ENCODE measurements around the gene CKS1B.

The CKS1B gene

DNA sequence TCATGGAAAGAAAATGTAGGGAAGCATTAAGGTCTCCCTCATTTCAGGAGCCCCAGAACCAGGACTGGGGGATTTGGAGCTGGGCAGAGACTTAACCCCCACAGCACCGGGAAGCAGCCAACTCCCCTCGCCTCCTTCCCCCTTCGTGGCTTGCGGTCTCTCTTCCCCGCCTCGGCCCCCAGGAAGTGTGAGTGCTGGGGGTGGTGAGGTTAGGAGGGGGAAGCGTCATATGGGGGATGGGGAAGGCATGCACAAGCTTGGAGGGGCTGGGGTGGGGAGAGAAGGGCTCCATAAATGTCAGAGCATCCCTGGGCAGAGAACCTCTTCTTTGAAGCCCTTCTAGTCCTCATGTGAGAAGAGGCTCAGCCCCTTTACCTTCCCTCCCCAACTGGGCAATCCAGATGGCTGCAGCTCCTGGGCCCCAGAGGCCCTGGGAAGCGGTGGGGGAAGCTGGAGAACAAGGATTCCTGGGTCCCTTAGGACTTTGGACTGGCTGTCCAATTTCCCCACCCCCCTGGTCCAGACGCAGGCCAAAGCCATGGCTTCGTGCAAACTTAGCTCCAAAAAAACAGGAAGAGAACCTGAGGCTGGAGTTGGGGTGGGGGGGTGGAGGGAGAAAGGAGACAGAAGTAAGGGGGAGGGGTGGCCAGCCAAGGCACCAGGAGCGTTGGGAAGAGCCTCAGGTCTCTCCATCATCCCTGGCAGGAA, 35.9 kb downstream of the CKS1B start:
- TF ChIP-seq CTCF (IDR thresholded peaks at IDR 0.05; ENCODE audit: borderline replicate concordance, control extremely low read depth, extremely low read depth, insufficient read depth, missing control alignments), result no peak
- DNase-seq (ENCODE audit: low spot score), result no peak
- in situ Hi-C loops (cut with MboI; ENCODE audit: low sequenced_read_pairs, unreplicated experiment), result no loop called here

DNA sequence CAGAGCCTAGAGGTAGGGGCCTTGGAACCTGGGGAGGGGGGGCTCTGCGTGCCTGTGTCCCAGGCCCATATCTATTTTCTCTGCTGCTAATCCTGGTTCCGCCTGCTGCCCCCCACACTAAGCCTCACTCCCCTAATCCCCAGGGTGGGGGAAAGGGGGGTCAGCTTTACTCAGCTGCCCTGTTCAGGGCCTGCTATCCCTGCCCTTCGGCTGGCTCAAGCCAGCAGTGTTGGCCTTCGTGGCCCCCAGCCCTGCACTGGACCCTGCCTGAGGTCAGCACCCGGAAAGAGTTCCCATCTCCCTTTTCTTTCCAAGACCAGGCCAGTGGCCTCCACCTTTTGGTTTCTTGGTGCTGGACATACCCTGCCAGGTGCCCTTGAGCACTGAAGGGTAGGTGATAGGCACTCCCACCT, 36.5 kb downstream of the CKS1B start:
- TF ChIP-seq CTCF (IDR thresholded peaks at IDR 0.05; ENCODE audit: borderline replicate concordance, control extremely low read depth, extremely low read depth, insufficient read depth, missing control alignments), result no peak
- no peak for DNase-seq (ENCODE audit: low spot score)
- in situ Hi-C loops (cut with MboI; ENCODE audit: low sequenced_read_pairs, unreplicated experiment), result no loop called here

GRCh38 chr1:155011437-155012025, 37.0 kb downstream of the CKS1B start:
- in situ Hi-C loops (cut with MboI; ENCODE audit: low sequenced_read_pairs, unreplicated experiment), result no loop called here
- no peak for DNase-seq (ENCODE audit: low spot score)
- TF ChIP-seq CTCF (IDR thresholded peaks at IDR 0.05; ENCODE audit: borderline replicate concordance, control extremely low read depth, extremely low read depth, insufficient read depth, missing control alignments), result no peak

- in situ Hi-C loops (cut with MboI; ENCODE audit: low sequenced_read_pairs, unreplicated experiment), result no loop called here
- no peak for TF ChIP-seq CTCF (IDR thresholded peaks at IDR 0.05; ENCODE audit: borderline replicate concordance, control extremely low read depth, extremely low read depth, insufficient read depth, missing control alignments)
Measured at GRCh38 chr1:155012026-155012546, 37.6 kb downstream of the CKS1B start.

DNA sequence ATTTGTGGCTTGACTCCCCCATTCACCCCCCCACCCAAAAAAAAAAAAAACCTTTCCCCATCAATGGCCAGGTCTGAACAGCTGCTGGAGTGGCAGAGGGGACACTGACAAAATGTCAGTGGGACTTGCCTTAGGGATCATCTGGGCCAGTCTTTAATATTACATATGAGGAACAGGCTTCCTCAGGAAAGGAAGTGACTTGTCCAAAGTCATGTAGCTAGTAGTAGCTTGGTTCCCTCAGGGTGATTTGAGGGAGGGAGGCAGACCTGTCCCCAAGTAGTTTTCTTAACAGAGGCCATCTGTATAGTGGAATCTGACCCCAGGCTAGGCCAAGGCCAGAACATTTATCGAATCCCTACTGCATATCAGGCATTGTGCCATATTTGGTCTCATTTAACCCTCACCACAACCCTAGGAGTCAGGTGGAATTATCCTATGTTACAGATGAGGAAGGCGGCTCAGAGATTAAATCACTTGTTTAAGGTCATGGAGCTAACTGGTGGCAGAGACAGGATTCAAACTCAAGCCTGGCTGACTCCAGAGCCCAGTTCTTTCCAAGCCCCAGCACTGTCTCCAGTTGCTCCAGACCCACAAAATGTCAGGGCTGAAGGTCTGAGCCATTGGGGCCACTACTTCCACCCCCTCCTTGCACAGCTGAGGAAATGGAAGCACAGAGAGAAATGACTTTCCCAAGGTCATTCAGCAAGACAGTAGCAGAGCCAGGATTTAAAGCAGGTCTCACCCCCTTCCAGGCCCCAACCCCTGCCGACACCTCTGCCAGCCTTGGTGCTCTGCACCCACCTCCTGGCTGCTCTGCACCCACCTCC, 38.5 kb downstream of the CKS1B start:
- no peak for DNase-seq (ENCODE audit: low spot score)
- no peak for TF ChIP-seq CTCF (IDR thresholded peaks at IDR 0.05; ENCODE audit: borderline replicate concordance, control extremely low read depth, extremely low read depth, insufficient read depth, missing control alignments)
- in situ Hi-C loops (cut with MboI; ENCODE audit: low sequenced_read_pairs, unreplicated experiment), result no loop called here

More at GRCh38 chr1:155012026-155012546, 37.6 kb downstream of the CKS1B start:
- no peak for DNase-seq (ENCODE audit: low spot score)

DNA sequence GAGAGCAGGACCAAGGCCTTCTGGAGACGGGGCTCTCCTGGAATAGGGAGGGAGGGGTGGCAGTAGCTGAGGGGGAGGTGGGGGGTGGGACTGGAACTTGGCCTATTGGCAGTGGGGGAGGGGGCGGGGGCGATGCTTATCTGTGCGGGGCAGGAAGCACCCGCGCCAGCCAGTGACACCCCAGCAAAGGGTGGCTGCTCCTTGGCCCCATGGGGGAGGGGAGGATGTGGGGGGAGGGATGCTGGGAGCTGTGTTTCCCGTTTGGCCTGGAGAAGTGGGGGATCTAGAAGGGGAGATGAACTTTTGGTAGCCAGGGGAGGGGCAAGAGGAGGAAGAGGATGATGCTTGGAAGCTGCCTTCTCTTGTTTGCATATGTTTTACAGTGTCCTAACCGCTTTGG, 39.2 kb downstream of the CKS1B start:
- no peak for DNase-seq (ENCODE audit: low spot score)
- no peak for TF ChIP-seq CTCF (IDR thresholded peaks at IDR 0.05; ENCODE audit: borderline replicate concordance, control extremely low read depth, extremely low read depth, insufficient read depth, missing control alignments)
- in situ Hi-C loops (cut with MboI; ENCODE audit: low sequenced_read_pairs, unreplicated experiment), result no loop called here
